Chondrocyte (in vitro differentiated cells): ENCODE measurements around the gene ZDHHC24. TPM values are rescaled to one million over a fixed set of nuclear protein-coding genes. Genes with fewer than 3 reads are reported as not detected.

ENCODE experiments used
- DNase-seq: peaks from one replicate; pipeline ENCODE4 v3.0.0; 2021; ENCODE audit warnings: mixed read lengths, low spot score
- H3K27ac Mint-ChIP-seq: one replicate; pipeline ENCODE4 v1.8.0; 2021; ENCODE audit warnings: mild to moderate bottlenecking, moderate library complexity, mixed read lengths; ENCODE audit not compliant: unreplicated experiment
- H3K27me3 Mint-ChIP-seq: 2 replicates; pipeline ENCODE4 v1.8.0; 2021; ENCODE audit warnings: low read depth, mixed read lengths
- H3K36me3 Mint-ChIP-seq: 2 replicates; pipeline ENCODE4 v1.8.0; 2021; ENCODE audit warnings: low read depth, mixed read lengths
- H3K4me1 Mint-ChIP-seq: 2 replicates; pipeline ENCODE4 v1.8.0; 2021; ENCODE audit warnings: low read depth, mild to moderate bottlenecking, mixed read lengths
- H3K4me3 Mint-ChIP-seq: one replicate; pipeline ENCODE4 v1.8.0; 2021; ENCODE audit warnings: mild to moderate bottlenecking, moderate library complexity, mixed read lengths; ENCODE audit not compliant: unreplicated experiment
- H3K9me3 Mint-ChIP-seq: 2 replicates; pipeline ENCODE4 v1.8.0; 2021; ENCODE audit warnings: low read depth, mixed read lengths
- CTCF ChIP-seq: fragments of 200-600 bp; sonication (generic); IDR thresholded peaks from 2 replicates; pipeline ENCODE4 v1.5.0; 2021; ENCODE audit warnings: antibody characterized with exemption, mild to moderate bottlenecking, moderate library complexity
- total RNA-seq: library from RNA; stranded (reverse); gene quantifications from 3 replicates; pipeline ENCODE4 v1.2.1, GENCODE V29; 2021

Gene ZDHHC24
- total RNA-seq, 1 donor from 2014 or later = 13.8 TPM

- H3K36me3 Mint-ChIP-seq = no peaks in the 10 kb centered on the region
- no peak for DNase-seq
- no peaks in the 10 kb centered on the region for H3K4me1 Mint-ChIP-seq
- H3K27ac Mint-ChIP-seq = no peak overlapping the region
- no peak for TF ChIP-seq CTCF
- H3K9me3 Mint-ChIP-seq = no peaks in the 10 kb centered on the region
- no peaks in the 10 kb centered on the region for H3K27me3 Mint-ChIP-seq
- no peak overlapping the region for H3K4me3 Mint-ChIP-seq
Observed at GRCh38 chr11:66554602-66555001, 8.8 kb upstream of the ZDHHC24 start.

- Mint-ChIP-seq H3K4me1 (peaks cover 6% of the 10 kb centered on the region), H3K4me3 (no peak overlapping the region), H3K36me3 (no peaks in the 10 kb centered on the region), H3K27me3 (no peaks in the 10 kb centered on the region), H3K9me3 (no peaks in the 10 kb centered on the region), H3K27ac (no peak overlapping the region)
- DNase-seq = no peak
- no peak for TF ChIP-seq CTCF
Observed at GRCh38 chr11:66550887-66551286, 5.0 kb upstream of the ZDHHC24 start.

- Mint-ChIP-seq H3K27me3 (no peaks in the 10 kb centered on the region), H3K4me1 (peaks cover 11% of the 10 kb centered on the region), H3K36me3 (no peaks in the 10 kb centered on the region), H3K27ac (peak overlapping the region; percentile 32), H3K4me3 (no peak overlapping the region), H3K9me3 (no peaks in the 10 kb centered on the region)
- DNase-seq = no peak
- TF ChIP-seq CTCF = no peak
Observed at GRCh38 chr11:66549696-66550095, 3.8 kb upstream of the ZDHHC24 start.

- TF ChIP-seq CTCF = no peak
- Mint-ChIP-seq H3K36me3 (no peaks in the 10 kb centered on the region), H3K4me1 (peaks cover 15% of the 10 kb centered on the region), H3K27ac (no peak overlapping the region), H3K27me3 (no peaks in the 10 kb centered on the region), H3K9me3 (no peaks in the 10 kb centered on the region), H3K4me3 (no peak overlapping the region)
- no peak for DNase-seq
Observed at GRCh38 chr11:66548774-66549630, 3.2 kb upstream of the ZDHHC24 start.

- no peaks in the 10 kb centered on the region for H3K27me3 Mint-ChIP-seq
- H3K4me1 Mint-ChIP-seq = peaks cover 22% of the 10 kb centered on the region
- no peak for TF ChIP-seq CTCF
- no peak overlapping the region for H3K27ac Mint-ChIP-seq
- no peaks in the 10 kb centered on the region for H3K9me3 Mint-ChIP-seq
- H3K4me3 Mint-ChIP-seq = no peak overlapping the region
- peaks cover 2% of the 10 kb centered on the region for H3K36me3 Mint-ChIP-seq
- DNase-seq = no peak
Observed at GRCh38 chr11:66548041-66548440, 2.2 kb upstream of the ZDHHC24 start.
